HEK293 (cell line): ENCODE data around the gene GUK1.

Experiments
- MYNN ChIP-seq: fragments of 450-650 bp; formaldehyde crosslinking; IDR thresholded peaks from 2 replicates; pipeline ENCODE4 v1.5.1; 2016; ENCODE audit warnings: missing biosample characterization, missing genetic modification characterization, borderline replicate concordance
- ZBTB17 ChIP-seq: fragments of 450-650 bp; formaldehyde crosslinking; IDR thresholded peaks from 2 replicates; pipeline ENCODE4 v1.5.1; 2016; ENCODE audit warnings: missing biosample characterization, missing genetic modification characterization
- ZFP37 ChIP-seq: fragments of 450-650 bp; formaldehyde crosslinking; IDR thresholded peaks from 2 replicates; pipeline ENCODE4 v1.5.1; 2016; ENCODE audit warnings: missing biosample characterization, missing genetic modification characterization
- ZNF501 ChIP-seq: fragments of 450-650 bp; formaldehyde crosslinking; IDR thresholded peaks from 2 replicates; pipeline ENCODE4 v1.5.1; 2016; ENCODE audit warnings: missing biosample characterization, missing genetic modification characterization
- ZNF513 ChIP-seq: fragments of 450-650 bp; IDR thresholded peaks from 2 replicates; pipeline ENCODE4 v1.5.1; 2018; ENCODE audit warnings: missing biosample characterization, missing genetic modification characterization
- ZNF664 ChIP-seq: fragments of 450-650 bp; formaldehyde crosslinking; IDR thresholded peaks from 2 replicates; pipeline ENCODE4 v1.5.1; 2016; ENCODE audit warnings: missing biosample characterization, missing genetic modification characterization
- TF ChIP-seq, protein P1 (sequence below): fragments of 450-650 bp; formaldehyde crosslinking; IDR thresholded peaks from 2 replicates; pipeline ENCODE4 v1.5.1; 2016; ENCODE audit warnings: missing biosample characterization, missing genetic modification characterization

GRCh38 chr1:228170666-228171065 is 30.6 kb downstream of the GUK1 start:
- TF ChIP-seq ZNF501 (tag by site-specific recombination) (no peak), ZBTB17 (tag by site-specific recombination) (no peak), ZNF664 (no peak), MYNN (tag by site-specific recombination) (no peak), ZFP37 (tag by site-specific recombination) (no peak), ZNF513 (no peak)
- TF ChIP-seq, protein P1, sequence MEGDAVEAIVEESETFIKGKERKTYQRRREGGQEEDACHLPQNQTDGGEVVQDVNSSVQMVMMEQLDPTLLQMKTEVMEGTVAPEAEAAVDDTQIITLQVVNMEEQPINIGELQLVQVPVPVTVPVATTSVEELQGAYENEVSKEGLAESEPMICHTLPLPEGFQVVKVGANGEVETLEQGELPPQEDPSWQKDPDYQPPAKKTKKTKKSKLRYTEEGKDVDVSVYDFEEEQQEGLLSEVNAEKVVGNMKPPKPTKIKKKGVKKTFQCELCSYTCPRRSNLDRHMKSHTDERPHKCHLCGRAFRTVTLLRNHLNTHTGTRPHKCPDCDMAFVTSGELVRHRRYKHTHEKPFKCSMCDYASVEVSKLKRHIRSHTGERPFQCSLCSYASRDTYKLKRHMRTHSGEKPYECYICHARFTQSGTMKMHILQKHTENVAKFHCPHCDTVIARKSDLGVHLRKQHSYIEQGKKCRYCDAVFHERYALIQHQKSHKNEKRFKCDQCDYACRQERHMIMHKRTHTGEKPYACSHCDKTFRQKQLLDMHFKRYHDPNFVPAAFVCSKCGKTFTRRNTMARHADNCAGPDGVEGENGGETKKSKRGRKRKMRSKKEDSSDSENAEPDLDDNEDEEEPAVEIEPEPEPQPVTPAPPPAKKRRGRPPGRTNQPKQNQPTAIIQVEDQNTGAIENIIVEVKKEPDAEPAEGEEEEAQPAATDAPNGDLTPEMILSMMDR = no peak
